GM10248 (cell line): ENCODE data around the gene AZU1.

Source experiments
- CTCF ChIA-PET: fragments of 300-600 bp; sonication (Branson Sonifier 250); formaldehyde crosslinking; extraction: SDS; loops from one replicate; lab custom pipeline; 2021; ENCODE audit warnings: antibody characterized with exemption; lab: Yijun Ruan, JAX
- POLR2A ChIA-PET: fragments of 350-650 bp; sonication (Branson Sonifier 250); formaldehyde crosslinking; extraction: SDS; loops from one replicate; lab custom pipeline; 2020; ENCODE audit warnings: antibody characterized with exemption; lab: Yijun Ruan, JAX
- DNase-seq: peaks from one replicate; pipeline ENCODE4 v3.0.0; 2012; ENCODE audit errors: extremely low spot score
- CTCF ChIP-seq: IDR thresholded peaks from 2 replicates; pipeline ENCODE4 v1.5.1; 2012; ENCODE audit warnings: mild to moderate bottlenecking, low read depth; ENCODE audit errors: extremely low read depth, missing control alignments, control extremely low read depth

AZU1 gene

GRCh38 chr19:796692-797527 lies 30.7 kb upstream of the AZU1 start, which contains the start of gene PTBP1:
Gene PTBP1 (plus strand): TSS chr19:797452. CDS start chr19:797498, 46 bp downstream.
- ChIA-PET CTCF (no interaction called here), POLR2A (interaction anchor here (1.0 kb wide), 1 partner anchor 216 kb away, joined by 3 read pairs; no protein-coding TSS in a partner anchor)
- peak; percentile 99 for DNase-seq
- no peak for TF ChIP-seq CTCF

DNA sequence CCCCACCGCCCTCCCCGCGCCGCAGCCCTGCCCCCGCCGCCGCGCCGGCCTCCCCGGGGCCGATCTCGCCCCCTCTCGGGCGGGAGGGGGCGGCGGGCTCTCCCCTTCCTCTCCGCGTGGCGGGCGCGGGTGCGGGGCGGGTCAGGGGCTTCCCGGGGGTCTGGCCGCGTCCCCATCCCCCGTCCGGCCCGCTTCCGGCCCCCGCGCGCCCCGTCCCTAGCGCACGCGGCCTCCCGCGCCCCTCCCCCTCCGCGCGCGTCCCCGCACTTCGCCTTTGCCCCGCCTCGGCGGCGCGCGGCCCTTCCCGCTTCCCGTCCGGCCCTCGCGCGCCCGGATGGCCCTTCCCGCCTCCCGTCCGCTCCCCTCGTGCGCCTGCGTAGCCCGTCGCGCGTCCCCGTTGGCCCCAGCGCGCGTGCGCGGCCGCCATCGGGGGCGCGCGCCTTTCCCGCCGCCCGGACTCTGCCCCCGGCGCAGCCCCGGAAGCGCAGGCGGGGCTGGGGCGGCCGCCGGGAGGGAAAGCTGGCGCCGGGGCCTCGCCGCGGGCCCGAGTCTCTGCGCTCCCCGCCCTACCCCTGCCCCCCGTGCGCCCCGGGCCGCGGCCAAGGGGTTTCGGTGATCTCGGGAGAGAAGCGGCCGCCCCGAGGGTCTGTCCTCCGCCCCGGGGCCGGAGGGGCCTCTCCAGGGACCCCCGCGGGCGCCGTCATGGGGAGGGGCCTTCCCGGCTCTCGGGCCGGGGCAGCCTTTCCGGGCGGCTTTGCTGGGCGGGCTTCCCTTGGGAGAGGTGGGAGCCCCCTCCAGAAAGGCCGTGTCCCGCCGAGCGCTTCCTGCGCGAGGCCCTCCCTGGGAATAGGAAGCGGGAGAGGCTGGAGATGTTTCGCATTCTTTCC lies 29.9 kb upstream of the AZU1 start:
- peak; percentile 98 for DNase-seq
- TF ChIP-seq CTCF, result no peak
- CTCF ChIA-PET, result no interaction called here
- POLR2A ChIA-PET, result interaction anchor here (0.5 to 1.1 kb wide), 2 partner anchors 17 to 81 kb away, joined by 3 to 4 read pairs; no protein-coding TSS in a partner anchor

DNA sequence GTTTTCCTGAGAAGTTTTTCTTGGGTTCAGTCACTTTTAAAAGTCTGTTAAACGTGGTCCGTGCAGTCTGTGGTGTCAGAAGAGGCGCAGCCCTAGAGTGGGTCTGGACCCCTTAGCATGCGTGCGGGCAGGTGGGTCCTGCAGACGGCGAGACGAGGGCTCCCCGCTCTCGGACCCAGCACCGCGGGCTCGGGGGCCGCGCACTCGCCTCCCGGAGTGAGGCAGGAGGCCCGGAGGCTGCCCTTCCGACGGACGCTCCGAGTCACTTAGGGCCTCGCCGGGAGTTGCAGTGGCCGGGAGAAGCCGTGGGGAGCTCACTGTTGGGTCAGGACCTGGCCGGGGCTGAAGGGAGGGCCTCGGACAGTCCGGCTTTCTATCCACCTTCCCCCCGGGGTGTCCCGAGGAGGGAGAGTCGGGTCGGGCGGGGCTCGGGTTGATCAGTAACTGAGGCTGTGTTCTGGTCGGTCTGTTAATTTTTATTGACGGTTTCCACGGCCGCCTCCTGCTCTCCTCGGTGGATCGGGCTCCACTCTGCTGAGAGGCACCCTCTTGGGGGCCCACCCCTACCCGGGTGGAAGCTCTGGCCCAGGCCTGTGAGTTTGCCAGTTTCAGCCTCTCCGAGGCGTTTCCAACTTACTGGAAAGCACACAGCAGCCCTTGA lies 29.1 kb upstream of the AZU1 start:
- no peak for TF ChIP-seq CTCF
- peak; percentile 28 for DNase-seq
- ChIA-PET CTCF (no interaction called here), POLR2A (interaction anchor here (0.5 to 3.3 kb wide), 4 partner anchors 12 to 81 kb away, joined by 3 to 14 read pairs (median 4); no protein-coding TSS in a partner anchor)

DNA sequence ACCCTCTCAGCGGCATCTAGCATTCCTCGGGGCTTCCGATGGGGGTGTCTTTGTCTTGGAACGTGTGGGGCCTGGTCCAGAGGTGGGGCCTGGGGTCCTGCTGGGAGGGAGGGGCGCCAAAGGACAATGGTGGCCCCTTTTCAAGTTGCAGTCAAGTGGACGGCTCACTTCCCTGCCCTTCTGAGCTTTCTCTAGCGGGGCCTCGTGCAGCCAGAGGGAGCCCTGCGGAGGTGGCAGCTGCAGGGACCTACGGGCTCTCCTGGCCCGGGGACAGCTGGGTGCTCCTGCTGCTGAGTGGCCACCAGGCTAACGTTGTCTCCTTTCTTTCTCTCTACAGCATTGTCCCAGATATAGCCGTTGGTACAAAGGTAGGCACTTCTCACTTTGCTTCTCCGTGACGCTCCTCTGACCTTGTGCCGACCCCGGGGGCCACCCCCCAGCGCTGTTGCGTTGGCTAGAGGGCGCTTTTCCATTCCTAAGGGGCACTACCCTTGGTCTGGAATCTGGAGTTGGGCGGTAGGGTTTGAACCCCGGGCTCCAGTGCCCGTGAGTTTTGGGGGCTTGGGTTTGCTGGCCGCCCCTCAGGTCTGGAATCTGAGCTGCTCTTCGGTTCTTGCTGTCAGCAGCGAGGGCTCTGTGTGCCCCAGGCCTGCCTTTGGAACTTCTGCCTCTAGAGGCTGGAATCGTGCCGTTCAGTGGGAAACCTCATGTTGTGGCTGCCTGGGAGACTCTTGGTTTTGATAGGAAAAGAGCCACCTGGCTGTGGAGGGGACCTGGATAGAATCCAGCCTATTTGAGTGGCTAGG lies 28.4 kb upstream of the AZU1 start:
- TF ChIP-seq CTCF, result no peak
- no peak for DNase-seq
- ChIA-PET POLR2A (interaction anchor here (0.7 to 3.3 kb wide), 3 partner anchors 11 to 79 kb away, joined by 3 to 14 read pairs (median 3); no protein-coding TSS in a partner anchor), CTCF (no interaction called here)

DNA sequence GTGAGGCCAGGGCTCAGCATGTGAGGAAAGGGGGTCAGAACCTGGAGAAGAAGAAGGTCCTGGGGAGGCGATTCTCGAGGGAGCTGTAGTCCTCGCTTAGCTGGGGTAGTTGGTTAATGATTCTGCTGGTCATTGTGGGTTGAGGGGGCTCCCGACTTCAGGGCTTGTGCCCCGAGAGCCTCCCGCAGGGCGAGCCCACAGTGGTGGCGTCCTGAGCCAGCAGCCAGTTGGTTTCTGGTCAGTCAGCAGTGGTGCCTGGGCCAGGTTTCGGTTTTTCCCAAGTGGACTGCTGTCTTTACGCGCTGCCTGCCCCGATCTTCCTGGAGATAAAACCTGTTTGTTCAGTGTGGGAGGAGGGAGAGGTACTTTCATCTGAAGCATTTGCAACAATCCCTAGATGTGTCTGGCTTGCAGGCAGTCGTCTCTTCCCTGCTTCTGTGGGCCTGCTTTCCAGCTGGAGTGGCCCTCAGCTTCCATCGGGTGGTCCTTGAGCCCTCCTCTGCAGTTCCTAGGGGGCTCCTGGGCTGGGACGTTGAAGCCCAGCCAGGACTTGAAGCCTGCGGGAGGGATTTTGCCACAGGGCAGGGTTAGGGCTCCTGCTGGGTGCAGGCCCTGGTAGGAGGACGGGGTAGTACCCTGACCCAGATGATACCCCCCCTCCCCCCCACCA lies 27.1 kb upstream of the AZU1 start:
- POLR2A ChIA-PET, result interaction anchor here (3.3 kb wide), 1 partner anchor 10 kb away, joined by 14 read pairs; no protein-coding TSS in a partner anchor
- DNase-seq, result no peak
- no peak for TF ChIP-seq CTCF
- CTCF ChIA-PET, result no interaction called here
